ENCODE data around the gene DIDO1. TPM values are rescaled to one million over a fixed set of nuclear protein-coding genes. Genes with fewer than 3 reads are reported as not detected.

Gene DIDO1
- total RNA-seq, 1 experiment from 2014 or later = 36.5 TPM

DNA sequence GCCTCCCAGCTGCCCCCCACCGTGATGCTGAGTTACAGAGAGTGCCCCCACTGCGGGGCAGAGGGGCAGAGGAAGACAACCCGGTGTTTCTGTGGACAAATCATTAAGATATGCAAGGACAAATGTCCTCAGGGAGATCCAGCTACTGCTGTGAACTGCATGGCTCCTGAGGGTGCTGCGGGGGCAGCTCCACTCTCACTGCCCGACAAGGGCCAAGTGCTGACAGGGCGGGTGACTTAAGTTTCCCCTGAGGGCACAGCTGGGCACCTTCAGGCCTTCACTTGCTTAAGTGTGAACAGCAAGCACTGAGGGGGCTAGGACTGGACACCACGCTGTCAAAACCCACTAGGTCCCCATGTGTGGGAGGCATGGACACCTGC is 38.5 kb downstream of the DIDO1 start:
- in situ Hi-C loops (cut with HindIII; ENCODE audit: low sequenced_read_pairs) = no loop called here
- DNase-seq (ENCODE audit: low spot score) = no peak

- in situ Hi-C loops (cut with HindIII; ENCODE audit: low sequenced_read_pairs) = no loop called here
- no peak for DNase-seq (ENCODE audit: low spot score)
Measured at GRCh38 chr20:62887152-62887859, 39.0 kb downstream of the DIDO1 start.

DNA sequence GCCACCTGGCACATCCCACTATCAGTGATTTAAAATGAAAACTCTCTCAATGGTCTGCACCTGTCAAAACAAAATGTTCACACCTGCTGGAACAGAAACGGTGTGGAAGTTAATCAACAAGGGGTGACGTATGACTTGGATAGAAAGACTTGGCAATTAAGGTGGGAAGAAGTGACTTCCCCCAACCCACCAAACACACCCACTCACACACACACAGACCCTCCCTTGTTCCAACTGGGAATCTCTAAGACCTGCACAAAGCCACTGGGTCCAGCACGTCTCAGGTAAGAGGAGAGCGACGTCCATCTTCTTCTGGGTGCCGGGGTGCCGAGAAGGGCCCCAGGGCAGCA is 39.6 kb downstream of the DIDO1 start:
- in situ Hi-C loops (cut with HindIII; ENCODE audit: low sequenced_read_pairs) = no loop called here
- no peak for DNase-seq (ENCODE audit: low spot score)

DNA sequence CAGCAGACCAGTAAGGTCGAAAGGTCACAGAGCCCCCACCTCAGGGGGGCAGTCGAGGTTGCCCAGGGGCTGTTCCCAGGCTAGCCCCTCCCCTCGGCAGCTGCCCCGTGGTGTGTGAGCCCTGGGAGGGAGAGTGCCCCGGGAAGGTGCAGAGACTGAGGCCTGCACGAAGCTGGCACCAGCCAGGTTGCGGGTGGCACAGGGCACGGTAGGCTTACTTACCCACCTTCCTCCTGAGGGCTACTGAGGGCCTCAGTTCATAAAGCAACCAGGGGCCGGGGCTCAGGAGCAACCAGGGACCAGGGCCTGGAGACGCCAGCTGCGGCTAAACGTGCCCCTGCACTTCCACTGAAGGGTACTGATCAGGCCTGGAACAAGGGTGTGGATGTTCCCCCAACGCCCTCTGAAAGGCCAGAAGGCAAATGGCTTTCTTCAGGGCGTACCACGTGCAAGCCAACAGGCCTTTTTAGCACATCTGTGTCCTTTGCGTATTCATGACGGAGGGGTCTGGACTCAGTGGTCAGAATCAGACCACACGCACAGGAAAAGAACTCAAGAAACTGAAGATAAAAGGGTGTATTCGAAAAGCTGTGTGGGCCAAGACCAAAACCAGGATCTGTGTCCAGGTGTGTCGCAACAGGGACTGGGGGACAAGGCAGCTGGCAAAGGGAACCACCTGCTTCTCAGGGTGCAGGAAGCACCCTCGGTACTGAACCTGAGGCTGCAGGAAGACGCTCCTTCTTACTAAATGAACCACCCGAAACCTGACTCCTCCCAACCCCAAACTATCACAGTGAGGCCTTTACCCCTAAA is 40.2 kb downstream of the DIDO1 start:
- DNase-seq (ENCODE audit: low spot score) = no peak
- in situ Hi-C loops (cut with HindIII; ENCODE audit: low sequenced_read_pairs) = no loop called here

- in situ Hi-C loops (cut with HindIII; ENCODE audit: low sequenced_read_pairs) = no loop called here
- no peak for DNase-seq (ENCODE audit: low spot score)
Measured at GRCh38 chr20:62885046-62885895, 41.0 kb downstream of the DIDO1 start.

DNA sequence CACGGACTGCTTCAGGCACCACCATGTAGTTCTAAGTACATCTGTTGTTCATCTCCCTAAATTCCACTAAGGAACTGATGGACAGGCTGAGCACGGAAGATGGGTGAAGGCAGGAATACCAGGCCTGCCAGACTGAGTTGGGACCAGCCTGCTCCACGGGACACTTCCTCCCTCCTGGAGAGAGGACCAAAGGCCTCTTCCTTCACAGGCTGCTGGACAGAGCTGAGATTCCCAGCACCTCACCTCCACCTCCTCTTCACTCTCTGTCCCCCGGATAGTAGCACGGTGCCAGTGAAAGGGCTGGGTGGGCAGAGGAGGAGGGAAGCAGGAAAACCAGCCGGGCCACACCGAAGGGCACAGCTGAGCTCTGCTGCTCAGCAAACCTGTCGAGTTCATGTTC is 41.7 kb downstream of the DIDO1 start:
- in situ Hi-C loops (cut with HindIII; ENCODE audit: low sequenced_read_pairs) = no loop called here

DNA sequence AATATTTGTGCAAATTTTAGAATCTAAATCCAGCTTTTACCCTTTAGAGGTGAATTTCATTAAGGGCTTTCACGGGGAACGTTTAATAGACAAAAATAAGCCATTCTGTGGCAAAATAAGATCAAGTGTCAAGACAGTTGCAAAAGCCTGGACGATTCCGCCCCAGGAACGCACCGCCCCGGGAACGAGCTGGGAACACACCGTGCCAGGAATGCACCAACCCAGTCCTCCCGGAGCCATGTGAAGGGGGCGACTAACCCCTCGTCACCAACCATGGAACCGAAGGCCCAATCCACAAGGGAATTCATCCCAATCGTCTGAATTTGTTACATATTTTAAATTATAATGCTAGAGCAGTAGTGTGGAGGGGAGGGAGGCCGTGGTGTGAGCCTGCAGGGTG is 43.9 kb downstream of the DIDO1 start:
- no peak for DNase-seq (ENCODE audit: low spot score)
- in situ Hi-C loops (cut with HindIII; ENCODE audit: low sequenced_read_pairs) = no loop called here

More for the DNA sequence above, 41.7 kb downstream of the DIDO1 start:
- DNase-seq (ENCODE audit: low spot score) = no peak

- in situ Hi-C loops (cut with HindIII; ENCODE audit: low sequenced_read_pairs) = no loop called here
- DNase-seq (ENCODE audit: low spot score) = no peak
Measured at GRCh38 chr20:62881662-62882395, 44.5 kb downstream of the DIDO1 start.

DNA sequence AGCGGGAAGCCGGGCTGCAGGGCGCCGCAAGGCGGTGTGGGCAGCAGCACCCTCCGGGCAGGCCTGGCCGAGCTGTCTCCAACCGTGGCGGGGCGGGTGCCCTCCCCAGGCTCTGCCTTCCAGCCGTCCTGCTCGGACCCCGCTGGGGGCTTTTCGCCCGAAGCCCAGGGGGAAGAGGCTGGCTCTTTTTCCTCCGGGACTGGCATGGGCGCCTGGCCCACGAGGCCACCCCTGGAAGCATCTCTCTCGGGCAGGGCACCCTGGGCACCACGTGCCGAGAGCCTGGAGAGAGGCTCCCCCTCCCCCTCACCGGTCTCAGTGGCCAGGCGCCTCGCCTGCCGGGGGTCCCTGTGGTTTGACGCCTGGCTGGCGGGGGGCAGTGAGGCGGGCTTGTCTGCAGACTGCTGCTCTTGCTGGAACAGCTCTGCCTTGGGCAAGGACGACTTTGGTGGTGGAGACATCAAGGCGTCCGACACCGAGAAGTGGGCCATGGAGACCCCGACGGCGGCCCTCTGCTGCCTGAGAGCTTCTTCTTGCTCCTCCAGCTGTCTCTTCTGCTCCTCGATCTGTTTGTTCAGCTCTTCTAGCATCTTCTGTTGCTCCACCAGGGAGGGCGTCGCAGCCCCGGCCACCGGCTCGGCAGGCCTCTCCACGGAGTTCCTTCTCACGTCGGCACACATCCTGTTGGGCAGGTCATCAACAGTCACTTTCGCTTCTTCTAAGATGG is 45.2 kb downstream of the DIDO1 start:
- in situ Hi-C loops (cut with HindIII; ENCODE audit: low sequenced_read_pairs) = no loop called here
- DNase-seq (ENCODE audit: low spot score) = no peak

DNA sequence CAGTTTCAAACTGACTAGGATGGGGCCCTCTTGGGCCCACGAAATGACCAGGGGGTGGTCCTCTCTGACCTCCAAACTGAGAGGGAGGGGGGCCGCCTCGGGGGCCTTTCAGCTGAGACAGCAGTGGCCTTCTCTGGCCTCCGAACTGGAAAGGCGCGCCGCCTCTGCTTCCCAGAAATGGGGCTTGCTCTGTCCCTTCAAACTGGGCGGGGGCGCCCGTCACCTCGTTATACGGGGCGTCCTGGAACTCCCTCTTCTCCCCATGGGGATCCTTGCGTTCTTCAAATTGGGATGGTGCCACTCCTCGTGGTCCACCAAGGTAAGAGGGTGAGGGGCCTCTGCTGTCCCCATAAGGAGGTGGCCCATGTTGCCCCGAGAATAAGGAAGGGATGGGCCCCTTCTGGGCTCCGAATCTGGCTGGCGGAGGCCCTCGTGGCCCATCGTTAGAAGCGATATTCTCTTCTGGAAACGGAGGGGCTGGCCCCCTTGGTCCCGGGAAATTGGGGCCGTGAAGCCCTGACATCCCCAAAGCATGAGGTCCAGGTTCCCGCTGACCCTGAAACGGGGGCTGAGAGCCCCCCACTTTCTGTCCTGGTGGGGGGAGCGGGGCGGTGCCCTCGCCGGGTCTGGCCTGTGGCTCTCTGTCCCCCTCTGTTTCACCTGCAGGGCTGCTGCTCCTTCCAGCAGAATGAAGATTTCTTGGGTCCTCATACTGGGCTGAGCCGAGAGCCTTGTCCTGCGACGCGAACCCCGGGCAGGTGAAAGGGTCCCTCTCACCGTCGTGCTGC is 46.0 kb downstream of the DIDO1 start:
- DNase-seq (ENCODE audit: low spot score) = no peak
- in situ Hi-C loops (cut with HindIII; ENCODE audit: low sequenced_read_pairs) = no loop called here

DNA sequence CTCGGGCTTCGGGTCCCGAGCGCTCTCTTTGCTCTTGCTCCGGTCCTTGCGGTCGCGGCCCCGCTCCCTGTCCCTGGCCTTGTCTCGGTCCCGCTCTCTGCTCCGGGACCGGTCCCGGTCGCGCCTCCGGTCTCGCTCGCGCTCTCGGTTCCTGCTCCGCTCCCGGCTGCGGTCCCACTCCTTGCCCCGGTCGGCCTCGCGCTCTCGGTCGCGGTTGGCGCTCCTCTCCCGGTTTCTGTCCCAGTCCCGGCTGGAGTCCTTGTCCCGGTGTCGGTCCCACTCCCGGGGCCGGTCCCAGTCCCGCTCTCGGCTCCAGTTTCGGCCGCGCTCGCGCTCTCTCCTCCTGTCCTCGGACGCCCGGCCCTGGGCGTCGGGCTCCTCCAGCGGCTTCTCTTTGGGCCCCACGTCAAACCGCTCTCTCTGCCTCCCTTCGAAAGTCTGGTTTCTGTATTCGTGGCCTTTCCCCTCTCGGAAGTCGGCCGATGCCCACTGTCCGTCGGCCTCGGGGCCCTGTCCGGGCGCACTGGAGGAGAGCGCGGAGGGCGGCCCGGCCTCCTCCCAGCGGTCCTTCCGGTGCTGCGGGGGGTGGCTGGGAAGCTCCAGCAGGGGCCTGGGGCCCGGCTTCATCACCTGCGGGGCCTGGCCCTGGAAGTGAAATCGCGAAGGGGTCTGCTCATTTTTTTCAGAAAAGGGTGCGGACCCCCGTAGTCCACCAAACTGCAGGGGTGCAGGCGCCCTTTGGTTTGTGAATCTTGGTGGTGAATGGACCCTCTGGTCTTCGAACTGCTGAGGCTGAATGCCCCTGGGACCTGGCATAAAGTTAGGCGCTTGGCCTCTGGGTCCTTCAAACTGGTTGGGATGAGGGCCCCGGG is 46.8 kb downstream of the DIDO1 start:
- in situ Hi-C loops (cut with HindIII; ENCODE audit: low sequenced_read_pairs) = no loop called here
- DNase-seq (ENCODE audit: low spot score) = no peak

DNA sequence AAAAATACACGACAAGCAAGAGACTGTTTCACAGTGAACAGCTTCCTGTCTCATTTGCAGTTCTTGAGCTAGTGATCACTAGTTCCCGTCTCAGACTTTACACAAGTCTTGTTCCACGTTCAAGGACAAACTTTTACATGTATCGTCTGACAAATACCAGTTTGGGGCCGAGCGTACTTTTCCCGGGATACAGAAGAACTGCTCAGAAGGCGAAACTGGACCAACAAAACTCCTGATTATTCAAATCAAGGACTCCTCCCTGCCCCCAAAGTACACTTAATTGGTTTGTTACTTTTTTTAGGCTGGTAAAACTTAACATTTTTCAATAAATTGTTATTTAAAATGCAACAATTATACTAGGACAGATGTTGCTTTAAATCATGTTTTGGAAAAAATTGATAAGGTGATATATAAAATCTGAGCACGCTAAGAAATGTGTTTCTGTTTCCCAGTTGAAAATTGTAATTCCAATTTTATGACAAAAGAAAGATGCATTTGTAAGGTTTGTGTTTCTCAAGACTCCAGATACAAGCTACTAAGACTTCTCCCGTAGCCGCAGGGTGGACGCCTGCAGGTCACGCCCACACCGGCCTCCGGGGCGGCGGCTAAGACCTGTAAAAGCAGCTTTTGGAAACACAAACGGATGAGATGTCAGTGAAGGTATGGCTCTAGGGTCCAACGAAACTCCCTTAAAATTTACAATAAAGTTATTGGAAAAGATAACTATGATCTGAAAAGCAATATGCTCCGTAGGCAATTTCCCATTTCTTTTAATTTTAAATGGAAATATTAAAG is 47.9 kb downstream of the DIDO1 start:
- no peak for DNase-seq (ENCODE audit: low spot score)
- in situ Hi-C loops (cut with HindIII; ENCODE audit: low sequenced_read_pairs) = no loop called here

GRCh38 chr20:62876902-62877816 is 49.1 kb downstream of the DIDO1 start:
- no peak for DNase-seq (ENCODE audit: low spot score)

DNA sequence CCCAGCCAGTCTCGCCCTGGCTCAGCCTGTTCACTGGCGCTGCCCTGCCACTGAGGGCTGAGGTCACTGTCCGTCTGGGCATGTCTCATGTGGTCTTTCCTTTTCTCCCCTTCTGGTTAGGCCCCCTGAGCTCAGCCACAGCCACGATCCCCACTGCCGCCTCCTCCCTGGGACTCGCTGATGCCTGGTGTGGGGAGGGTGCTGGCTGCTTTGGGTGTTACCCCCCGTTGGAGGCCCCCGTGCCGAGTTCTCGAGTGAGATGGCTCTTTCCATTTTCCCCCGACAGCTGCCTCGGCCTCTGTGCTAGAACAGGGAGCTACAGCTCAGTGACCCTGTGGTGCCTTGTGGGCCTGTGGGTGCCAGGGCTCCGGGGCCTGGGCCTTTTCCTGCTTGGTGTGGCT is 49.8 kb downstream of the DIDO1 start:
- in situ Hi-C loops (cut with HindIII; ENCODE audit: low sequenced_read_pairs) = no loop called here
- no peak for DNase-seq (ENCODE audit: low spot score)

More at GRCh38 chr20:62876902-62877816, 49.1 kb downstream of the DIDO1 start:
- in situ Hi-C loops (cut with HindIII; ENCODE audit: low sequenced_read_pairs) = no loop called here

All from G401 (cell line).